Measurements from ENCODE around the gene ANKRD17. TPM values are rescaled to one million over a fixed set of nuclear protein-coding genes. Genes with fewer than 3 reads are reported as not detected.

Gene ANKRD17
- total RNA-seq, 1 experiment from 2014 or later = 66.8 TPM

- intact Hi-C loops (cut with micrococcal nuclease; ENCODE audit: unreplicated experiment) = loop anchor here (2.0 kb wide), 1 partner anchor 34 kb away; no protein-coding TSS in a partner anchor
- BruUV-seq (replicated peaks) = no TSS peak
- TF ChIP-seq CTCF (IDR thresholded peaks at IDR 0.05; ENCODE audit: insufficient read depth in 1 of 2, low read depth in 1 of 2, low read length in 1 of 2, severe bottlenecking in 1 of 2, unreplicated experiment in 1 of 2) = no peak
- H3K9me3 ChIP-seq = no peaks in the 10 kb centered on the region
- no peak overlapping the region for H3K4me3 ChIP-seq (ENCODE audit: low read depth, low read length)
- POLR2A ChIA-PET = no interaction called here
- H3K27me3 ChIP-seq (replicated peaks; ENCODE audit: control insufficient read depth, insufficient read depth, low read length) = no peaks in the 10 kb centered on the region
- no peak overlapping the region for H3K4me3 Mint-ChIP-seq (ENCODE audit: unreplicated experiment)
- no peaks in the 10 kb centered on the region for H3K36me3 ChIP-seq (ENCODE audit: control insufficient read depth, insufficient read depth, low read length)
- no peaks in the 10 kb centered on the region for H3K27me3 Mint-ChIP-seq (ENCODE audit: insufficient read depth, unreplicated experiment)
- no peak for DNase-seq
- no peak overlapping the region for H3K27ac Mint-ChIP-seq (ENCODE audit: unreplicated experiment)
- H3K4me1 ChIP-seq = peaks cover 10% of the 10 kb centered on the region; the same call in 1 of the 2 replicates
- CTCF ChIA-PET = interaction anchor here (0.9 kb wide), 1 partner anchor 34 kb away, joined by 3 read pairs; no protein-coding TSS in a partner anchor
- H3K4me1 Mint-ChIP-seq (ENCODE audit: low read depth, unreplicated experiment) = peaks cover 7% of the 10 kb centered on the region
- peaks cover 5% of the 10 kb centered on the region for H3K36me3 Mint-ChIP-seq (ENCODE audit: insufficient read depth, unreplicated experiment)
- H3K9me3 Mint-ChIP-seq (ENCODE audit: unreplicated experiment) = no peaks in the 10 kb centered on the region
Observed at GRCh38 chr4:73223258-73223650, 35.3 kb downstream of the ANKRD17 start.

GRCh38 chr4:73222466-73223257 lies 35.9 kb downstream of the ANKRD17 start:
- DNase-seq = peak; percentile 67 to 74
- ChIA-PET POLR2A (no interaction called here), CTCF (interaction anchor here (0.9 kb wide), 1 partner anchor 35 kb away, joined by 3 read pairs; no protein-coding TSS in a partner anchor)
- no peaks in the 10 kb centered on the region for H3K36me3 ChIP-seq (ENCODE audit: control insufficient read depth, insufficient read depth, low read length)
- peak overlapping the region; percentile 37 for H3K4me3 ChIP-seq (ENCODE audit: low read depth, low read length)
- Mint-ChIP-seq H3K27ac (ENCODE audit: unreplicated experiment) (no peak overlapping the region), H3K4me3 (ENCODE audit: unreplicated experiment) (no peak overlapping the region), H3K4me1 (ENCODE audit: low read depth, unreplicated experiment) (peaks cover 7% of the 10 kb centered on the region), H3K36me3 (ENCODE audit: insufficient read depth, unreplicated experiment) (peaks cover 5% of the 10 kb centered on the region), H3K27me3 (ENCODE audit: insufficient read depth, unreplicated experiment) (no peaks in the 10 kb centered on the region), H3K9me3 (ENCODE audit: unreplicated experiment) (no peaks in the 10 kb centered on the region)
- no peaks in the 10 kb centered on the region for H3K9me3 ChIP-seq
- peaks cover 10% of the 10 kb centered on the region; the same call in 1 of the 2 replicates for H3K4me1 ChIP-seq
- BruUV-seq (replicated peaks) = TSS peak; percentile 68
- H3K27me3 ChIP-seq (replicated peaks; ENCODE audit: control insufficient read depth, insufficient read depth, low read length) = no peaks in the 10 kb centered on the region
- intact Hi-C loops (cut with micrococcal nuclease; ENCODE audit: unreplicated experiment) = loop anchor here (2.0 kb wide), 1 partner anchor 34 kb away; no protein-coding TSS in a partner anchor
- no peak for TF ChIP-seq CTCF (IDR thresholded peaks at IDR 0.05; ENCODE audit: insufficient read depth in 1 of 2, low read depth in 1 of 2, low read length in 1 of 2, severe bottlenecking in 1 of 2, unreplicated experiment in 1 of 2)

- no peaks in the 10 kb centered on the region for H3K9me3 Mint-ChIP-seq (ENCODE audit: unreplicated experiment)
- ChIA-PET POLR2A (no interaction called here), CTCF (no interaction called here)
- H3K4me3 Mint-ChIP-seq (ENCODE audit: unreplicated experiment) = peak overlapping the region; percentile 38
- H3K27me3 ChIP-seq (replicated peaks; ENCODE audit: control insufficient read depth, insufficient read depth, low read length) = no peaks in the 10 kb centered on the region
- H3K4me1 ChIP-seq = peaks cover 10% of the 10 kb centered on the region; the same call in 1 of the 2 replicates
- H3K36me3 ChIP-seq (ENCODE audit: control insufficient read depth, insufficient read depth, low read length) = no peaks in the 10 kb centered on the region
- H3K36me3 Mint-ChIP-seq (ENCODE audit: insufficient read depth, unreplicated experiment) = peaks cover 4% of the 10 kb centered on the region
- no TSS peak for BruUV-seq (replicated peaks)
- H3K27me3 Mint-ChIP-seq (ENCODE audit: insufficient read depth, unreplicated experiment) = no peaks in the 10 kb centered on the region
- no peak for TF ChIP-seq CTCF (IDR thresholded peaks at IDR 0.05; ENCODE audit: insufficient read depth in 1 of 2, low read depth in 1 of 2, low read length in 1 of 2, severe bottlenecking in 1 of 2, unreplicated experiment in 1 of 2)
- no peak overlapping the region for H3K4me3 ChIP-seq (ENCODE audit: low read depth, low read length)
- H3K4me1 Mint-ChIP-seq (ENCODE audit: low read depth, unreplicated experiment) = peaks cover 7% of the 10 kb centered on the region
- H3K9me3 ChIP-seq = no peaks in the 10 kb centered on the region
- intact Hi-C loops (cut with micrococcal nuclease; ENCODE audit: unreplicated experiment) = loop anchor here (2.0 kb wide), 1 partner anchor 35 kb away; no protein-coding TSS in a partner anchor
- no peak overlapping the region for H3K27ac Mint-ChIP-seq (ENCODE audit: unreplicated experiment)
- DNase-seq = no peak
Observed at GRCh38 chr4:73221734-73222133, 36.9 kb downstream of the ANKRD17 start.

Data from Caco-2 (cell line).